Measurements from ENCODE around the gene ULK4.

ULK4 gene

GRCh38 chr3:41304593-41304992 is 657.3 kb downstream of the ULK4 start:
- Histone ChIP-seq H3K4me1 (ENCODE audit: control insufficient read depth, low read depth, low read length) (no peaks in the 10 kb centered on the region), H3K9ac (ENCODE audit: low read length) (no peak overlapping the region), H3K27me3 (ENCODE audit: control insufficient read depth, insufficient read depth, low read length) (no peaks in the 10 kb centered on the region), H3K36me3 (ENCODE audit: control insufficient read depth, low read depth, low read length) (no peaks in the 10 kb centered on the region), H3K9me3 (ENCODE audit: control insufficient read depth, low read depth, low read length) (no peaks in the 10 kb centered on the region), H3K4me3 (ENCODE audit: low read length) (no peak overlapping the region), H3K27ac (ENCODE audit: low read length) (no peak overlapping the region)

- no peak overlapping the region for H3K9ac ChIP-seq (ENCODE audit: low read length)
- H3K4me3 ChIP-seq (ENCODE audit: low read length), result no peak overlapping the region
- no peaks in the 10 kb centered on the region for H3K4me1 ChIP-seq (ENCODE audit: control insufficient read depth, low read depth, low read length)
- no peaks in the 10 kb centered on the region for H3K9me3 ChIP-seq (ENCODE audit: control insufficient read depth, low read depth, low read length)
- H3K27ac ChIP-seq (ENCODE audit: low read length), result no peak overlapping the region
- H3K27me3 ChIP-seq (ENCODE audit: control insufficient read depth, insufficient read depth, low read length), result no peaks in the 10 kb centered on the region
- no peaks in the 10 kb centered on the region for H3K36me3 ChIP-seq (ENCODE audit: control insufficient read depth, low read depth, low read length)
Observed at GRCh38 chr3:41302295-41302694, 659.6 kb downstream of the ULK4 start.

GRCh38 chr3:41301548-41301947 is 660.4 kb downstream of the ULK4 start:
- H3K27me3 ChIP-seq (ENCODE audit: control insufficient read depth, insufficient read depth, low read length), result no peaks in the 10 kb centered on the region
- H3K9ac ChIP-seq (ENCODE audit: low read length), result no peak overlapping the region
- no peaks in the 10 kb centered on the region for H3K9me3 ChIP-seq (ENCODE audit: control insufficient read depth, low read depth, low read length)
- H3K4me1 ChIP-seq (ENCODE audit: control insufficient read depth, low read depth, low read length), result no peaks in the 10 kb centered on the region
- H3K27ac ChIP-seq (ENCODE audit: low read length), result no peak overlapping the region
- no peak overlapping the region for H3K4me3 ChIP-seq (ENCODE audit: low read length)
- H3K36me3 ChIP-seq (ENCODE audit: control insufficient read depth, low read depth, low read length), result no peaks in the 10 kb centered on the region

DNA sequence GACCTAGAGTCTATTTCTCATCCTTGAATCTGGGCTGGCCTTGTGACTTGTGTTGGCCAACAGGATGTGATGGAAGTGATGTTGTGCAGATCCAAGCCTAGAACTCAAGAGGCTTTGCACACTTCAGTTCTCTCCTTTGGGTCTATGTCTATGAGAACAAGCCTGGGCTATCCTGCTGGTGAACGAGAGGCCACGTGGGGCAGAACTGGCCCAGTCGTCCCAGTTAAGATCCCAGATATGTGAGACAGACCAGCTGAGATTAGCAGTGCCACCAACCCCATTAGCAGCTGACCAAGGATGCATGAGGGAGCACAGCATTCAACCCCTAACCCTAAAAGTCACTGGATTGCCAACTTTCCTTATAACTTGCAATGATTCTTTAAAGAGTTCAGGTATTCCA is 662.9 kb downstream of the ULK4 start:
- Histone ChIP-seq H3K9me3 (ENCODE audit: control insufficient read depth, low read depth, low read length) (no peaks in the 10 kb centered on the region), H3K9ac (ENCODE audit: low read length) (no peak overlapping the region), H3K27me3 (ENCODE audit: control insufficient read depth, insufficient read depth, low read length) (no peaks in the 10 kb centered on the region), H3K36me3 (ENCODE audit: control insufficient read depth, low read depth, low read length) (no peaks in the 10 kb centered on the region), H3K4me1 (ENCODE audit: control insufficient read depth, low read depth, low read length) (no peaks in the 10 kb centered on the region), H3K4me3 (ENCODE audit: low read length) (no peak overlapping the region), H3K27ac (ENCODE audit: low read length) (no peak overlapping the region)

DNA sequence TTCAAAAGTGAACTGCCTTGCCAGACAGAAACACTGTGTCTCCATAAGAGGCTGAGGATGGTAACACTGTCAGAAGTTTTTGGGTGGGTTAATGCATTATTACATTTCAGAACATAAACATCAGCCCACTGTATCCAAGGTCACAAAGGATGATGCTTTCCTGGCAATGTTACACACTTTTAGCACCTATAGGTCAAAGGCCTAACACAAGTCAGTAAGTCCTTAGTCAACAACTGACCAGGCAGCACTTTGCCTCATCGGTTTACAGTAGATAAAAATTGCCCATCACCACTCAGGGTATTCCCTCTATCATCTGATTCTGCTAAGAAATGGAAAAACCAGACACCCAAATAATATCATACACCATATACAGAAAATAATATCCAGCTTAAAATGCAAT is 664.2 kb downstream of the ULK4 start:
- no peaks in the 10 kb centered on the region for H3K4me1 ChIP-seq (ENCODE audit: control insufficient read depth, low read depth, low read length)
- H3K36me3 ChIP-seq (ENCODE audit: control insufficient read depth, low read depth, low read length), result no peaks in the 10 kb centered on the region
- no peak overlapping the region for H3K9ac ChIP-seq (ENCODE audit: low read length)
- H3K4me3 ChIP-seq (ENCODE audit: low read length), result no peak overlapping the region
- H3K27ac ChIP-seq (ENCODE audit: low read length), result no peak overlapping the region
- H3K9me3 ChIP-seq (ENCODE audit: control insufficient read depth, low read depth, low read length), result no peaks in the 10 kb centered on the region
- no peaks in the 10 kb centered on the region for H3K27me3 ChIP-seq (ENCODE audit: control insufficient read depth, insufficient read depth, low read length)

- no peaks in the 10 kb centered on the region for H3K27me3 ChIP-seq (ENCODE audit: control insufficient read depth, insufficient read depth, low read length)
- H3K9me3 ChIP-seq (ENCODE audit: control insufficient read depth, low read depth, low read length), result no peaks in the 10 kb centered on the region
- H3K4me3 ChIP-seq (ENCODE audit: low read length), result no peak overlapping the region
- no peak overlapping the region for H3K9ac ChIP-seq (ENCODE audit: low read length)
- H3K36me3 ChIP-seq (ENCODE audit: control insufficient read depth, low read depth, low read length), result no peaks in the 10 kb centered on the region
- H3K27ac ChIP-seq (ENCODE audit: low read length), result no peak overlapping the region
- H3K4me1 ChIP-seq (ENCODE audit: control insufficient read depth, low read depth, low read length), result no peaks in the 10 kb centered on the region
Observed at GRCh38 chr3:41296556-41296955, 665.3 kb downstream of the ULK4 start.

DNA sequence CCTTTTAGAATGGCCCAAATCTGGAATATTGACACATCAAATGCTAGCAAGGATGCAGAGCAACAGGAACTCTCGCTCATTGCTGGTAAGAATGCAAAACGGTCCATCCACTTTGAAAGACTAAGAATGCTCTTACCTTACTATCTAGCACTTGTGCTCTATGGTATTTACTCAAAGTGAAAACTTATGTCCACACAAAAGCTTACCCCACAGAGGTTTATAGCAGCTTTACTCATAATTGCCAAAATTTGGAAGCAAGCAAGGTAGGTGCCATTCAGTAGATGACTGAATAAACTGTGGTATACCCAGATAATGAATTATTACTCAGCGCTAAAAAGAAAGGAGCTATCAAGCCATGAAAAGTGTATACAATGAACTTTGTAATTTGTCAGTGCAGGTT is 666.2 kb downstream of the ULK4 start:
- Histone ChIP-seq H3K27ac (ENCODE audit: low read length) (no peak overlapping the region), H3K4me3 (ENCODE audit: low read length) (no peak overlapping the region), H3K9ac (ENCODE audit: low read length) (no peak overlapping the region), H3K9me3 (ENCODE audit: control insufficient read depth, low read depth, low read length) (no peaks in the 10 kb centered on the region), H3K27me3 (ENCODE audit: control insufficient read depth, insufficient read depth, low read length) (no peaks in the 10 kb centered on the region), H3K4me1 (ENCODE audit: control insufficient read depth, low read depth, low read length) (no peaks in the 10 kb centered on the region), H3K36me3 (ENCODE audit: control insufficient read depth, low read depth, low read length) (no peaks in the 10 kb centered on the region)

- H3K4me1 ChIP-seq (ENCODE audit: control insufficient read depth, low read depth, low read length), result no peaks in the 10 kb centered on the region
- no peaks in the 10 kb centered on the region for H3K36me3 ChIP-seq (ENCODE audit: control insufficient read depth, low read depth, low read length)
- no peak overlapping the region for H3K4me3 ChIP-seq (ENCODE audit: low read length)
- no peaks in the 10 kb centered on the region for H3K27me3 ChIP-seq (ENCODE audit: control insufficient read depth, insufficient read depth, low read length)
- H3K27ac ChIP-seq (ENCODE audit: low read length), result no peak overlapping the region
- H3K9ac ChIP-seq (ENCODE audit: low read length), result no peak overlapping the region
- no peaks in the 10 kb centered on the region for H3K9me3 ChIP-seq (ENCODE audit: control insufficient read depth, low read depth, low read length)
Observed at GRCh38 chr3:41293169-41293681, 668.7 kb downstream of the ULK4 start.

DNA sequence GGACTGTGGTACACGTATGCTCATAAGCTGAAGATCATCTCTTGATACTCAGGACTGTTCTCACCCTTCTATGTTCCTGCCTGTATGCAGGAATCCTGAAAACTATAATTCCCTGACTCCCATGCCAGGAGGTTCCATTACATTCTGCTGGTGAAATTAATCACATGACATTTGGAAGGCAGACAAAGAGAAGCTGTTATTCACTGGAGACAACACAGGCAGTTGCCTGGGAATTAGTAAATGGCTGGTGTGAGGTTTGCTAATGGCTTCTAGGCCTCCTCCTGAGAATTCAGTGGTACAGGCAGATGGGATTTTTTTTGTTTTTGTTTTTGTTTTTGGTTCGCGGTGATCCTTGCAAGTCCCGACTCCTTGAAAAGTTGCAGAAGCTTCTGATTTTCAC is 671.2 kb downstream of the ULK4 start:
- Histone ChIP-seq H3K9ac (ENCODE audit: low read length) (no peak overlapping the region), H3K27ac (ENCODE audit: low read length) (no peak overlapping the region), H3K4me1 (ENCODE audit: control insufficient read depth, low read depth, low read length) (no peaks in the 10 kb centered on the region)

DNA sequence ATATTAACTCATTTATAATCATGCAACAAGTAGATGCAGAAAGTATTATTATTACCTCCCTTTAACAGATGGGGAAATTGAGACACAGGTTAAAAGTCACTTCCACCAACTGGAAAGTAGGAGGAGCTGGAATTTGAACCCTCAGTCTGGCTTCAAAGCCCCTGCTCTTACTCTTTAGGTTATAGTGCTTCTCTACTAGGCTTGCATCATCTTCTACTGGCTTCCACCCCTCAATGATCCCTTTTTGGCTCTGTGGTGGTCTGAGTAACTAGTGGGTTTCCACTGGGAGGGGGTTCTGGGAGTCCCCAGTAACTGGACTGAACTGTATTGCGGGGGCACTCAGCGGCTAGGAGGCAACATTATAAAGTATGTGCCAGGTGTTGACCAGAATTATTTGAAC is 671.6 kb downstream of the ULK4 start:
- no peaks in the 10 kb centered on the region for H3K4me1 ChIP-seq (ENCODE audit: control insufficient read depth, low read depth, low read length)
- no peaks in the 10 kb centered on the region for H3K9me3 ChIP-seq (ENCODE audit: control insufficient read depth, low read depth, low read length)
- no peak overlapping the region for H3K27ac ChIP-seq (ENCODE audit: low read length)
- H3K9ac ChIP-seq (ENCODE audit: low read length), result no peak overlapping the region
- H3K36me3 ChIP-seq (ENCODE audit: control insufficient read depth, low read depth, low read length), result no peaks in the 10 kb centered on the region
- H3K4me3 ChIP-seq (ENCODE audit: low read length), result no peak overlapping the region
- H3K27me3 ChIP-seq (ENCODE audit: control insufficient read depth, insufficient read depth, low read length), result no peaks in the 10 kb centered on the region

More for the DNA sequence above, 671.2 kb downstream of the ULK4 start:
- Histone ChIP-seq H3K4me3 (ENCODE audit: low read length) (no peak overlapping the region), H3K9me3 (ENCODE audit: control insufficient read depth, low read depth, low read length) (no peaks in the 10 kb centered on the region), H3K27me3 (ENCODE audit: control insufficient read depth, insufficient read depth, low read length) (no peaks in the 10 kb centered on the region), H3K36me3 (ENCODE audit: control insufficient read depth, low read depth, low read length) (no peaks in the 10 kb centered on the region)

- Histone ChIP-seq H3K4me1 (ENCODE audit: control insufficient read depth, low read depth, low read length) (no peaks in the 10 kb centered on the region), H3K4me3 (ENCODE audit: low read length) (no peak overlapping the region), H3K27me3 (ENCODE audit: control insufficient read depth, insufficient read depth, low read length) (no peaks in the 10 kb centered on the region), H3K9me3 (ENCODE audit: control insufficient read depth, low read depth, low read length) (no peaks in the 10 kb centered on the region), H3K27ac (ENCODE audit: low read length) (no peak overlapping the region), H3K36me3 (ENCODE audit: control insufficient read depth, low read depth, low read length) (no peaks in the 10 kb centered on the region), H3K9ac (ENCODE audit: low read length) (no peak overlapping the region)
Observed at GRCh38 chr3:41288785-41289184, 673.1 kb downstream of the ULK4 start.

GRCh38 chr3:41286305-41286704 is 675.6 kb downstream of the ULK4 start:
- Histone ChIP-seq H3K9ac (ENCODE audit: low read length) (no peak overlapping the region), H3K27me3 (ENCODE audit: control insufficient read depth, insufficient read depth, low read length) (no peaks in the 10 kb centered on the region), H3K27ac (ENCODE audit: low read length) (no peak overlapping the region)

More at GRCh38 chr3:41286305-41286704, 675.6 kb downstream of the ULK4 start:
- Histone ChIP-seq H3K9me3 (ENCODE audit: control insufficient read depth, low read depth, low read length) (no peaks in the 10 kb centered on the region), H3K36me3 (ENCODE audit: control insufficient read depth, low read depth, low read length) (no peaks in the 10 kb centered on the region), H3K4me1 (ENCODE audit: control insufficient read depth, low read depth, low read length) (no peaks in the 10 kb centered on the region), H3K4me3 (ENCODE audit: low read length) (no peak overlapping the region)

Measured in iPS-18a (cell line).